ENCODE measurements around the gene CCDC180. TPM values are rescaled to one million over a fixed set of nuclear protein-coding genes. Genes with fewer than 3 reads are reported as not detected.
A peak's percentile ranks its signal among the peaks of the same experiment; 100 is the strongest.

Gene CCDC180
- total RNA-seq, 1 donor from 2014 or later = 17.1 TPM

GRCh38 chr9:97280755-97281330, 26.6 kb upstream of the CCDC180 start:
- H3K27ac Mint-ChIP-seq = no peak overlapping the region
- no peaks in the 10 kb centered on the region for H3K27me3 Mint-ChIP-seq (ENCODE audit: low read depth)
- H3K4me3 Mint-ChIP-seq = no peak overlapping the region
- H3K9me3 Mint-ChIP-seq = peaks cover 14% of the 10 kb centered on the region
- TF ChIP-seq, protein P1, sequence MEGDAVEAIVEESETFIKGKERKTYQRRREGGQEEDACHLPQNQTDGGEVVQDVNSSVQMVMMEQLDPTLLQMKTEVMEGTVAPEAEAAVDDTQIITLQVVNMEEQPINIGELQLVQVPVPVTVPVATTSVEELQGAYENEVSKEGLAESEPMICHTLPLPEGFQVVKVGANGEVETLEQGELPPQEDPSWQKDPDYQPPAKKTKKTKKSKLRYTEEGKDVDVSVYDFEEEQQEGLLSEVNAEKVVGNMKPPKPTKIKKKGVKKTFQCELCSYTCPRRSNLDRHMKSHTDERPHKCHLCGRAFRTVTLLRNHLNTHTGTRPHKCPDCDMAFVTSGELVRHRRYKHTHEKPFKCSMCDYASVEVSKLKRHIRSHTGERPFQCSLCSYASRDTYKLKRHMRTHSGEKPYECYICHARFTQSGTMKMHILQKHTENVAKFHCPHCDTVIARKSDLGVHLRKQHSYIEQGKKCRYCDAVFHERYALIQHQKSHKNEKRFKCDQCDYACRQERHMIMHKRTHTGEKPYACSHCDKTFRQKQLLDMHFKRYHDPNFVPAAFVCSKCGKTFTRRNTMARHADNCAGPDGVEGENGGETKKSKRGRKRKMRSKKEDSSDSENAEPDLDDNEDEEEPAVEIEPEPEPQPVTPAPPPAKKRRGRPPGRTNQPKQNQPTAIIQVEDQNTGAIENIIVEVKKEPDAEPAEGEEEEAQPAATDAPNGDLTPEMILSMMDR (IDR thresholded peaks at IDR 0.05; ENCODE audit: unreplicated experiment) = no peak
- peaks cover 64% of the 10 kb centered on the region for H3K36me3 Mint-ChIP-seq
- no peaks in the 10 kb centered on the region for H3K4me1 Mint-ChIP-seq
- DNase-seq (ENCODE audit: low spot score in 2 of 2, unreplicated experiment in 2 of 2) = no peak

DNA sequence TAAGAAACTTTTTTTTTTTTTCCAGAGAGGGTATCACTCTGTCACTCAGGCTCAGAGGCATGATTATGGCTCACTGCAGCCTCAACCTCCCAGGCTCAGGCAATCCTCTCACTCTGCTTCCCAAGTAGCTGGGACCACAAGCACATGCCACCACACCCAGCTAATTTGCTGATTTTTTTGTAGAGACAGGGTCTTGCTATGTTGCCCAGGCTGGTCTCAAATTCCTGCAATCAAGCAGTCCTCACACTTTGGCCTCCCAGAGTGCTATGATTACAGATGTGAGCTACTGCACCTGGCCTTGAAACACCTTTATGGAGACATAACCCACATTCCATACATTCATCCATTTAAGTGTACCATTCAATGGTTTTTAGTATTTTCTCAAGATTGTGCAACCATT, 23.7 kb upstream of the CCDC180 start:
- TF ChIP-seq, protein P1 (IDR thresholded peaks at IDR 0.05; ENCODE audit: unreplicated experiment) = no peak
- Mint-ChIP-seq H3K4me1 (no peaks in the 10 kb centered on the region), H3K27me3 (ENCODE audit: low read depth) (no peaks in the 10 kb centered on the region), H3K27ac (no peak overlapping the region), H3K9me3 (peaks cover 24% of the 10 kb centered on the region), H3K4me3 (no peak overlapping the region), H3K36me3 (peaks cover 70% of the 10 kb centered on the region)
- DNase-seq (ENCODE audit: low spot score in 2 of 2, unreplicated experiment in 2 of 2) = no peak

DNA sequence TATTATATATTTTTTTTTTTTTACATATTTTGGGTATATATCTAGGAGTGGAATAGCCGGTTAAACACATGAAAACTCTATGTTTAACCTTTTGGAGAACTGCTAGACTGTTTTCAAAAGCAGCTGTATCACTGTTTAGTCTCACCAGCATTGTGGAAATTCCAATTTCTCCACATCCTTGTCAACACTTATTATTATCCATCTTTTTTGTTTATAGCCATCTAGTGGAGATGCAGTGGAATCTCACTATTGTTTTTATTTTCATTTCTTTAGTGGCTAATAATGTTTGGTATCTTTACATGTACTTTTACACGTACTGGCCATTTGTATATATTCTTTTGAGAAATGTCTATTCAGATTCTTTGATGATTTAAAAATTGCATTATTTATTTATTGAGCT, 22.7 kb upstream of the CCDC180 start:
- TF ChIP-seq, protein P1 (IDR thresholded peaks at IDR 0.05; ENCODE audit: unreplicated experiment) = peak; percentile 50
- no peak overlapping the region for H3K4me3 Mint-ChIP-seq
- peaks cover 69% of the 10 kb centered on the region for H3K36me3 Mint-ChIP-seq
- H3K4me1 Mint-ChIP-seq = no peaks in the 10 kb centered on the region
- no peak for DNase-seq (ENCODE audit: low spot score in 2 of 2, unreplicated experiment in 2 of 2)
- peaks cover 24% of the 10 kb centered on the region for H3K9me3 Mint-ChIP-seq
- no peaks in the 10 kb centered on the region for H3K27me3 Mint-ChIP-seq (ENCODE audit: low read depth)
- H3K27ac Mint-ChIP-seq = no peak overlapping the region

GRCh38 chr9:97292200-97292599, 15.3 kb upstream of the CCDC180 start:
- DNase-seq (ENCODE audit: low spot score in 2 of 2, unreplicated experiment in 2 of 2) = no peak
- Mint-ChIP-seq H3K36me3 (peaks cover 40% of the 10 kb centered on the region), H3K4me1 (peaks cover 4% of the 10 kb centered on the region), H3K4me3 (no peak overlapping the region), H3K27me3 (ENCODE audit: low read depth) (no peaks in the 10 kb centered on the region), H3K9me3 (peaks cover 9% of the 10 kb centered on the region), H3K27ac (no peak overlapping the region)
- TF ChIP-seq, protein P1 (IDR thresholded peaks at IDR 0.05; ENCODE audit: unreplicated experiment) = no peak

DNA sequence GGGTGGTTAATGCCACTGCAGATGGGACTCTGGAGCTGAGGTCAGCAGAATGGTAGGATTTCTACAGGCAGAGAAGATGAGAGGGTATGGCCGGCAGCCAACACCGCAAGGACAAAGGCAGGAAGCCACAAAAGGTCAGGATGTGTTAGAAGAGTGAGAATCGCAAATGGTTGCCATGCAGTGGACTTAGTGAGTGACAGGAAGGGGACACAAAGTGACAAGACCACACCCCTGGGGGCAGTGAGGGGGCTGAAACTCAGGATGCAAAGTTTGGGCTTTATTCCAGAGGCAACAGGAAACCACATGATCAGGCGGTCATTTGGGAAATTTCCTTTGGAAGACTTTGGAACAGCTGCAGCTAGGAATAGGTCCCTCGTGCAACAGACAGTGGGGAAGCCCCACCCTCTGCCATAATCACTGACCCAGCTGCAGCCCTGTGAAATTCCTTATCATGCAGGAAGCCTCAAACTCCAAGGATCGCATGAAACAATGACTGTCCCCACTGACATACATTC, 14.2 kb upstream of the CCDC180 start:
- H3K27ac Mint-ChIP-seq = peak overlapping the region; percentile 14
- peaks cover 40% of the 10 kb centered on the region for H3K36me3 Mint-ChIP-seq
- peaks cover 4% of the 10 kb centered on the region for H3K4me1 Mint-ChIP-seq
- no peaks in the 10 kb centered on the region for H3K27me3 Mint-ChIP-seq (ENCODE audit: low read depth)
- H3K4me3 Mint-ChIP-seq = no peak overlapping the region
- DNase-seq (ENCODE audit: low spot score in 2 of 2, unreplicated experiment in 2 of 2) = no peak
- peaks cover 18% of the 10 kb centered on the region for H3K9me3 Mint-ChIP-seq
- TF ChIP-seq, protein P1 (IDR thresholded peaks at IDR 0.05; ENCODE audit: unreplicated experiment) = no peak

Data from mesothelial cell of epicardium (in vitro differentiated cells).